ENCODE data around the gene ZNF710.

The ZNF710 gene

DNA sequence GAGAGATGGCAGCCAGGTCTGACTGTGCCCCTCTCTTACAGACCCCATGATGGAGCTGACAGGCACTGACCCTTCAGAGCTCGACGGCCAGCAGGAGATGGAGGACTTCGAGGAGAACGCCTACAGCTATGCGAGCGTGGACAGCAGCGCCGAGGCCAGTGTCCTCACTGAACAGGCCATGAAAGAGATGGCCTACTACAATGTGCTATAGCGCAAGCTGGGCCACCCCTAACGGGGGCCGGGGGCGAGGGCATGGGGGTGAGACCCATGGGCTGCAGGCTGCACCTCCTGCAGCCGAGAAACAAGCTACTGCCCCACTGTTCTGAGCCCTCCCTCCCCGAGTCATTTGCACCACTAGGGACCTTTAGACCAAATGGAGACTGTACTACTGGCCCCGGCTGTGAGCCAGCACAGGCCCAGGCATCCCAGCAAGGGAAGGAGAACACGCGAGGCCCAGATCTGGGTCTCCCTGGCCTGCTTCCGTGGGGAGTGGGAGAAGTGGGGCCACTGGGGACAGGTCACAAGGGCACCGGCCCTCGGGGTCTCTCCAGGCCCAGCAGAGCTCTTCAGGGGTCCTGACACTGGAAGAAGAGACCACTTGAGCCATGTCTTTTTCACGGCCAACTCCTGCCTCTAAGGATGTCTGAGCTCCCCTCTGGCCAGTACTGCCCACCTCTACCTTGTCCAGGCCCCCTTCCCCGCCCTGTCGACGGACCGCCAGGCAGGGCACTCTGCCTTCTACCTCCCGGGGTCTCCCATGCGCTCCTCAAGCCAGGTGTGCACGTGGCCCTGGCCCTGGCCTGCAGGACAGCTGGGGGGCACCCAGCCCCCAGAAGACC, 78.7 kb downstream of the ZNF710 start:
- no peak for DNase-seq (ENCODE audit: low spot score)

- no peak for DNase-seq (ENCODE audit: low spot score)
These were observed 79.3 kb downstream of the ZNF710 start for GRCh38 chr15:90080458-90080755.

DNA sequence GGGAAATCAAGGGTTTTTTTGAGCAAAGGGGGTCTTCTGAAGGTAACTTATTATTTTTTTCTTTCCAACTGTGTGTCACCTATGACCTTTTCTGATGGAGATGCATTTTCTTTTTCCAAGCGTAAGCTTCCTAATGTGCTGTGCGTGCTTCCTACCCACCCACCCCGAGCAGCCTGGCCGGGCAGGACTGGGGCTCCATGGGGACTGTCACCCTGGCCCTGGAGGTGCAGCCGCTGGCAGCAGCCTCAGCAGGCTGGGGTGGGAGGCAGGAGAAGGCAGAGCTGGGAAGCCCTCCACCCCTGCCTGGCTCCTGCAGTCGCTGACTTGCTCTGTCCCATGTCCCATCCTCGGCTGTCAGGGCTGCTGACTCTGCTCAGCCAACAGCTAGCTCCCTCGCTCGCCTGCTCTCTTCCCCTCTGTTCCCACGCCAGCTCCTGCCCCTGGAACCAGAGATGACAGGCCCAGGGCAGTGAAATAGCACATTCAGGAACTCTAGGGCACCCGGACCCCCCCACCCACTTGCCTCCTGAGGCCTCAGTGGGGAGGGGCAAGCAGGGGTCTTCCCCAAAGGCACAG, 79.8 kb downstream of the ZNF710 start:
- DNase-seq (ENCODE audit: low spot score), result no peak

DNA sequence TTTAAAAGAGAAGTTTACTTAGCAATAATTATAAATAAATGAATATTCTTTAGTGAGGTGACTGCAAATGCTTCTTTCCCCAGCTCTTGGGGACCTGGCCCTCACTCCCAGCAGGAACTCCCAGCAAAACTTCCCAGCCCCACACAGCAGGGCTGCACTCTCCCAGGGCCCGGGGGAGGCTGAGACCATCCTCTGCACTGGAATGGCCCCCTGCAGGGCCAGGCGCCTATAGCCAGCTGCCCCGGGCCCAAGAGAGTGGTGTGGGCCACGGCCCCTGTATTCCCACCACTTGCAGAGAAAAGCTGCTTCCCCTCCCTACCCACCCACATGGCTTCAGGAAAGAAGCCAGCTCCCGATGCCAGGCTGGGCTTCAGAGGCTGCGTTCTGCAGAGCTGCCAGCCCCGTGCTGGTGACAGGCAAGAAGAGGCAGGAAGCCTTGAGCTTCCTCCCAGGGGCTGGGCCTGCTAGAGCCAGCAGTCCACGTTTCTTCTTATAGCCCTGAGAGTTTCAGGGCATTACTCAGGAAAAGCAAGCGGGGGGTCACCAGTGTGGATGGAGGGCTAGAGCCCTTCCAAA, 81.1 kb downstream of the ZNF710 start:
- DNase-seq (ENCODE audit: low spot score), result no peak

GRCh38 chr15:90083419-90083818, 82.3 kb downstream of the ZNF710 start:
- no peak for DNase-seq (ENCODE audit: low spot score)

- no peak for DNase-seq (ENCODE audit: low spot score)
These were observed 83.0 kb downstream of the ZNF710 start for GRCh38 chr15:90083954-90084607.

DNA sequence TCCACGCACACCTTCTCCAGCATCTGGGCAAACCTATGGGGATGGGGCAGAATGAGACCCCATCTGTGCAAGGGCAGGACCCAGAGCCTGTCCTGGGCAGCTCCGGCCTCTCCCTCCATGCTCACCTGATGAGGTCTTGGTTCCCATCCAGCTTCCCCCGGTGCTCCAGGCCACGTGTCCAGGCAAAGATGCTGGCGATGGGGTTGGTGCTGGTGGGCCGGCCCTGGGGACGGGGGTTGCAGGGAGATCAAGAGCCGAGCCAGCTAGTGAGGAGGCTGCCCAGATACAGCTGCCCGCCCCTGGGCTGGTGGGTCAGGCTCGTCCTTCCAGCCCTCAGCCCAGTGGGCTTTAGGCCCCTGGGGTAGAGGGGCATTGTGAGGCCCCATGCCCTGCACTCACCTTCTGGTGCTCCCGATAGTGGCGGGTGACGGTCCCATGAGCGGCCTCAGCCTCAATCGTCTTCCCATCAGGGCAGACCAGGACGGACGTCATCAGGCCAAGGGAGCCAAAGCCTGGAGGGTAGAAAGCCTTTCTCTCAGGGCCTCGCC, 83.8 kb downstream of the ZNF710 start:
- no peak for DNase-seq (ENCODE audit: low spot score)

DNA sequence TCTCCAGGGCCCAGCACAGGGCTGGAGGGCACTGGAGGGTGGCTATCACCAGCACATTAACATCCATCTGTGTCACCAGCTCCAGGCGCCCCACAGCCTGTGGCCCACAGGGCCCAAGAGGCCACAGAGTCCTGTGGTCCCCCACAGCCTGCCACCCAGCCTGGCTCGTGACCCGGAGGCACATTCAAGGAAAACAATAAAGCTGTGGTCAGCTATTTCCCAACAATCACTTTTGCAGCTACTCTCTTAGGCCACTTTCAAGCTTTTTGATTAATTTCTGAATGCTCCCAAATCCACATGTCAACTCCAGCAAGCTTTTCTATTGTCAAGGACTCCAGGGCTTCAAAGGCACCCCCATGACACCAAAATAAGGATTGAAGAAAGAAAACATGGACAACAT, 84.4 kb downstream of the ZNF710 start:
- DNase-seq (ENCODE audit: low spot score), result no peak

DNA sequence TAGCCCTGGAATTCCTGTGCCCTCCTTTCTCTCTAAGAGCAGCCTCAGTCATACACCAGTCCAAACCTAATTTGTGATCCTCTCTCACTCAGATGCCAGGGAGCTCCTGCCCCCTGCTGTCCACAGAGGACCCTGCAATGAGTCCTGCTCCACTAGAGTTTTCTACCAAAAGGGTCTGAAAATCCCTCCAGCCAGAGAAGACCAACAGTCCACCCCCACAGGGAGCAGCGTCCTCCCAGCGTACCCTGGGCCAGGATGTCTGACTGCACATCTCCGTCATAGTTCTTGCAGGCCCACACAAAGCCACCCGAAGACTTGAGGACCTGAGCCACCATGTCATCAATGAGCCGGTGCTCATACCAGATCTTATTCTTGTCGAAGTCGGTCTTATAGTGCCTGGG, 85.7 kb downstream of the ZNF710 start:
- peak; percentile 45 for DNase-seq (ENCODE audit: low spot score)

GRCh38 chr15:90087454-90088154, 86.5 kb downstream of the ZNF710 start:
- no peak for DNase-seq (ENCODE audit: low spot score)

- no peak for DNase-seq (ENCODE audit: low spot score)
These were observed 89.2 kb downstream of the ZNF710 start for GRCh38 chr15:90090226-90090848.

- DNase-seq (ENCODE audit: low spot score), result no peak
These were observed 90.2 kb downstream of the ZNF710 start for GRCh38 chr15:90091156-90091931.

DNA sequence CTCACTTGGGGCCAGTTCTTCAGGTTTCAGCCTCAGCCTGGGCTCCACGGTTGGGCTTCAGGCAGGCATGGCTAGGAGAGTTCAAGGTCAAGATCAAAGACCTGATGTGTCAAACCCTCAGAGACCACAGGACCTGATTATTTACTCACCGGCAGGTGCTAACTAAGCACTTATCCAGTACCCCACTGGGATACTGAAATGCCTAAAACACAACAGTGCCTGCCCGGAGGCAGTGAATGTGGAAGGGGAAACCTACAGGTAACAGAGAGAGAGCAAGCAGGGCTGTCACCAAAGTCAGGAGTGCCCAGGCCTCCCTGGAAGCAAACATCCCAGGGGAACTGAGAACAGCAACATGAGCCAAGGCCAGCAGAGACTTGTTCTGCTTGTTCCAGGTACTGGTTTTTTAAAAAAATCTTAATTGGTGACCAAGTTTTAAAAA, 94.4 kb downstream of the ZNF710 start:
- DNase-seq (ENCODE audit: low spot score), result peak; percentile 30

DNA sequence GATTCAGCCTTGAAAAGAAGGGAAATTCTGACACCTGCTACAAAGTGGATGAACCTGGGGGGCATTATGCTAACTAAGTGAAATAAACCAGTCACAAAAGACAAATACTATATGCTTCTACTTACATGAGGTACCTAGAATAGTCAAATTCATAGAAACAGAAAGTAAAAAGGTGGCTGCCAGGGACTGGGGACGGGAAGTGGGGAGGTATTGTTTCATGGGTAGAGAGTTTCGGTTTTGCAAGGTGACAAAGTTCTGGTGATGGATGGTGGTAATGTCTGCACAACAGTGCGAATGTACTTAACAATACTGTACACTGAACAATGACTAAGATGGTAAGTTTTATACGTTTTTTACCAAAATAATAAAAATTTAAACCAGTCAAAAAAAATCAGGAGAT, 96.4 kb downstream of the ZNF710 start:
- peak; percentile 79 for DNase-seq (ENCODE audit: low spot score)

GRCh38 chr15:90099072-90099867, 98.1 kb downstream of the ZNF710 start:
- peak; percentile 57 for DNase-seq (ENCODE audit: low spot score)

- no peak for DNase-seq (ENCODE audit: low spot score)
These were observed 99.0 kb downstream of the ZNF710 start for GRCh38 chr15:90099868-90100831.

GRCh38 chr15:90101130-90101968, 100.2 kb downstream of the ZNF710 start:
- peak; percentile 28 for DNase-seq (ENCODE audit: low spot score)

Data from CD4-positive, alpha-beta T cell treated with Interleukin-6 at 100 ng/mL for 8 hours (primary cell).